ENCODE results near the gene SLC27A3. TPM values are rescaled to one million over a fixed set of nuclear protein-coding genes. Genes with fewer than 3 reads are reported as not detected.
A peak's percentile ranks its signal among the peaks of the same experiment; 100 is the strongest.

SLC27A3 gene
- total RNA-seq, 1 experiment from 2014 or later: 5.0 TPM

DNA sequence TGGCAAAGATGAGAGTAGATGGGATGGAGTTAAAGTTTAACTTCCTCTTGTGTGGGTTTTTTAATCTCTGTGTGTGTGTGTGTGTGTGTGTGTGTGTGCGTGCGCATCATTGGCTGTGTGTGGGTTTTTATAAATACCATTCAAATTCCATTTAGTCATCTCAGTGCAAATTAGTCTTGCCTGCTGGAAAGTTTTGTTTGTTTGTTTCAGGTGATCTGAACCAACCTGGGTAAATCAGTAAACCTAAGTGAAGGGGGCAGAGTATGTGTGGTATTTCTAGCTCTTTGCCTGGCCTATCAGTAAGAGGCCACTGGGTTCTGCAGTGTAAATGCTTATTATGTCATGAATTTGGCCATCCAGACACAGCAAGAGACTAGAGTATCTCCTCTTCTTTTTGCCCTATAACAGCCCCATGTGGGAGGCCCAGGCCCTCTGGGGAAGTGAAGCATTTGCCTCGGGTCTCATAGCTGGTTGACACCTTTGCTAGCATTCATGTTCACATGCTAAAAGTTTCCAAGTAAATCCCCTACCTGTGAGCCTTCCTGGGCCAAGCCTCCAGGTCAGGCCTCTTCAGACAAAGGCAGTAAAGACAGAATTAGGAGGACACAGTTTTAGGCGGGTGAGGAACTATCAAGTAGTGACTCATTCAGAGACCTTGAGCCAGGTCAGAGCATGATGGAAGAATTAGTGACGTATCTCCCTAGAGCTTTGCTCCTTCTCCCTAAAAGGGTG lies 32.6 kb upstream of the SLC27A3 start:
- H3K27me3 ChIP-seq (replicated peaks; ENCODE audit: insufficient read depth, low read depth, low read length, poor library complexity): no peaks in the 10 kb centered on the region
- no peaks in the 10 kb centered on the region for H3K4me1 ChIP-seq (ENCODE audit: insufficient read depth, low read length, poor library complexity, severe bottlenecking)
- POLR2A ChIA-PET (ENCODE audit: low non-redundant PET): no interaction called here
- no peaks in the 10 kb centered on the region for H3K9me3 ChIP-seq (ENCODE audit: low read depth, low read length, poor library complexity, severe bottlenecking)
- no peak for TF ChIP-seq EZH2 (IDR thresholded peaks at IDR 0.05; ENCODE audit: borderline replicate concordance, low read depth, low read length, poor library complexity, severe bottlenecking)
- TF ChIP-seq, protein P1, sequence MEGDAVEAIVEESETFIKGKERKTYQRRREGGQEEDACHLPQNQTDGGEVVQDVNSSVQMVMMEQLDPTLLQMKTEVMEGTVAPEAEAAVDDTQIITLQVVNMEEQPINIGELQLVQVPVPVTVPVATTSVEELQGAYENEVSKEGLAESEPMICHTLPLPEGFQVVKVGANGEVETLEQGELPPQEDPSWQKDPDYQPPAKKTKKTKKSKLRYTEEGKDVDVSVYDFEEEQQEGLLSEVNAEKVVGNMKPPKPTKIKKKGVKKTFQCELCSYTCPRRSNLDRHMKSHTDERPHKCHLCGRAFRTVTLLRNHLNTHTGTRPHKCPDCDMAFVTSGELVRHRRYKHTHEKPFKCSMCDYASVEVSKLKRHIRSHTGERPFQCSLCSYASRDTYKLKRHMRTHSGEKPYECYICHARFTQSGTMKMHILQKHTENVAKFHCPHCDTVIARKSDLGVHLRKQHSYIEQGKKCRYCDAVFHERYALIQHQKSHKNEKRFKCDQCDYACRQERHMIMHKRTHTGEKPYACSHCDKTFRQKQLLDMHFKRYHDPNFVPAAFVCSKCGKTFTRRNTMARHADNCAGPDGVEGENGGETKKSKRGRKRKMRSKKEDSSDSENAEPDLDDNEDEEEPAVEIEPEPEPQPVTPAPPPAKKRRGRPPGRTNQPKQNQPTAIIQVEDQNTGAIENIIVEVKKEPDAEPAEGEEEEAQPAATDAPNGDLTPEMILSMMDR (conservative IDR thresholded peaks at IDR 0.05; ENCODE audit: low read depth, low read length): no peak
- CTCF ChIA-PET: no interaction called here
- no peak for DNase-seq (ENCODE audit: low spot score)
- H3K36me3 ChIP-seq (ENCODE audit: insufficient read depth, low read length, poor library complexity, severe bottlenecking): peaks cover 65% of the 10 kb centered on the region
- intact Hi-C loops (cut with micrococcal nuclease; ENCODE audit: unreplicated experiment): no loop called here
- H3K4me3 ChIP-seq (ENCODE audit: low read depth, low read length, poor library complexity, severe bottlenecking): no peak overlapping the region
- BruUV-seq (replicated peaks): no TSS peak
- no peak overlapping the region for H3K27ac ChIP-seq (ENCODE audit: low read depth, low read length, poor library complexity, severe bottlenecking)

DNA sequence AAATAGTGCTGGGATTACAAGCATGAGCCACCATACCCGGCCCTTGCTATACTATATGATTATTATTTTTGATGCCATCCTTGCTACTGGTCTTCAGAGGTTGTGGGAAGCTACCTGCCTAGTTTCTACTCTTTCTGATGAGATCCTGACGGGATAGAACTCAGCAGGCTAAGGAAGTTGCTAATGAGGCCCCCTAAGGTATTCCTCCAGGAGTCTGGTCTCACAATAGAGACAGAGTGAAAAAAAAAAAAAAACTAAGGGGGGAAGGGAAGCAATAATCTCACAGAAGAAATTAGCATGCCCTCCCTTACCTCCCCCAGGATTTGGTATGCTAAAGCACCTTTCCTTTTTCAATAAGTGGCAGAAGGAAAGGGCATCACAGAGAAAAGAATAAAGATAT lies 29.8 kb upstream of the SLC27A3 start:
- Histone ChIP-seq H3K4me3 (ENCODE audit: low read depth, low read length, poor library complexity, severe bottlenecking) (no peak overlapping the region), H3K27ac (ENCODE audit: low read depth, low read length, poor library complexity, severe bottlenecking) (peak overlapping the region; percentile 27), H3K4me1 (ENCODE audit: insufficient read depth, low read length, poor library complexity, severe bottlenecking) (no peaks in the 10 kb centered on the region), H3K36me3 (ENCODE audit: insufficient read depth, low read length, poor library complexity, severe bottlenecking) (peaks cover 88% of the 10 kb centered on the region), H3K9me3 (ENCODE audit: low read depth, low read length, poor library complexity, severe bottlenecking) (no peaks in the 10 kb centered on the region), H3K27me3 (replicated peaks; ENCODE audit: insufficient read depth, low read depth, low read length, poor library complexity) (no peaks in the 10 kb centered on the region)
- CTCF ChIA-PET: no interaction called here
- DNase-seq (ENCODE audit: low spot score): peak; percentile 41
- POLR2A ChIA-PET (ENCODE audit: low non-redundant PET): interaction anchor here (0.7 kb wide), 1 partner anchor 54 kb away, joined by 8 read pairs; no protein-coding TSS in a partner anchor
- BruUV-seq (replicated peaks): no TSS peak
- intact Hi-C loops (cut with micrococcal nuclease; ENCODE audit: unreplicated experiment): no loop called here
- TF ChIP-seq EZH2 (IDR thresholded peaks at IDR 0.05; ENCODE audit: borderline replicate concordance, low read depth, low read length, poor library complexity, severe bottlenecking): no peak
- TF ChIP-seq, protein P1 (conservative IDR thresholded peaks at IDR 0.05; ENCODE audit: low read depth, low read length): no peak

DNA sequence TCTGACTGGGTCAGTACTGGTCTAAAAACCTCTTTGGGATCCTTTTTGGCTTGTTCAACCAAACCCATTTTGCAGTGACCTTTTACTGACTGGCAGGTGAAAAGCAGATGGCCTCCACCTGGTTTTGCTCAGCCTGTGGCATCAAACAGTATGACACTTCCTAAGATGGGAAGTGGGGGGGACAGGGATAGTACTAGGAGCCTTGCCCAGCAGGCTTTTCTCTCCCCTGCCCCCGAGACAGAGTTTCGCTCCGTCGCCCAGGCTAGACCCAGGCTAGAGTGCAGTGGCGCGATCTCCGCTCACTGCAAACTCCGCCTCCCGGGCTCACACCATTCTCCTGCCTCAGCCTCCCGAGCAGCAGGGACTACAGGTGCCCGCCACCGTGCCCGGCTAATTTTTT lies 29.0 kb upstream of the SLC27A3 start:
- Histone ChIP-seq H3K27me3 (replicated peaks; ENCODE audit: insufficient read depth, low read depth, low read length, poor library complexity) (no peaks in the 10 kb centered on the region), H3K36me3 (ENCODE audit: insufficient read depth, low read length, poor library complexity, severe bottlenecking) (peaks cover 88% of the 10 kb centered on the region), H3K4me1 (ENCODE audit: insufficient read depth, low read length, poor library complexity, severe bottlenecking) (no peaks in the 10 kb centered on the region), H3K9me3 (ENCODE audit: low read depth, low read length, poor library complexity, severe bottlenecking) (no peaks in the 10 kb centered on the region), H3K4me3 (ENCODE audit: low read depth, low read length, poor library complexity, severe bottlenecking) (no peak overlapping the region), H3K27ac (ENCODE audit: low read depth, low read length, poor library complexity, severe bottlenecking) (no peak overlapping the region)
- no TSS peak for BruUV-seq (replicated peaks)
- ChIA-PET CTCF (no interaction called here), POLR2A (ENCODE audit: low non-redundant PET) (interaction anchor here (0.7 kb wide), 1 partner anchor 55 kb away, joined by 8 read pairs; no protein-coding TSS in a partner anchor)
- no peak for DNase-seq (ENCODE audit: low spot score)
- intact Hi-C loops (cut with micrococcal nuclease; ENCODE audit: unreplicated experiment): no loop called here
- TF ChIP-seq, protein P1 (conservative IDR thresholded peaks at IDR 0.05; ENCODE audit: low read depth, low read length): no peak
- TF ChIP-seq EZH2 (IDR thresholded peaks at IDR 0.05; ENCODE audit: borderline replicate concordance, low read depth, low read length, poor library complexity, severe bottlenecking): no peak

All from A673 (cell line).